HEK293 (cell line): ENCODE data around the gene MTMR1.

Experiments used
- KLF16 ChIP-seq: fragments of 450-650 bp; formaldehyde crosslinking; IDR thresholded peaks from 2 replicates; pipeline ENCODE4 v1.5.1; 2017; ENCODE audit warnings: missing biosample characterization, missing genetic modification characterization
- RBAK ChIP-seq: fragments of 450-650 bp; formaldehyde crosslinking; IDR thresholded peaks from 2 replicates; pipeline ENCODE4 v1.5.1; 2016; ENCODE audit warnings: missing biosample characterization, missing genetic modification characterization
- WT1 ChIP-seq: fragments of 450-650 bp; formaldehyde crosslinking; IDR thresholded peaks from 2 replicates; pipeline ENCODE4 v1.5.1; 2016; ENCODE audit warnings: missing biosample characterization, missing genetic modification characterization
- ZNF10 ChIP-seq: fragments of 450-650 bp; formaldehyde crosslinking; IDR thresholded peaks from 2 replicates; pipeline ENCODE4 v1.5.1; 2017; ENCODE audit warnings: missing biosample characterization, missing genetic modification characterization
- ZNF394 ChIP-seq: fragments of 450-650 bp; formaldehyde crosslinking; IDR thresholded peaks from 2 replicates; pipeline ENCODE4 v1.5.1; 2016; ENCODE audit warnings: missing biosample characterization, missing genetic modification characterization, mild to moderate bottlenecking, moderate library complexity, borderline replicate concordance
- ZNF791 ChIP-seq: fragments of 450-650 bp; formaldehyde crosslinking; IDR thresholded peaks from 2 replicates; pipeline ENCODE4 v1.5.1; 2016; ENCODE audit warnings: missing biosample characterization, missing genetic modification characterization
- ZNF830 ChIP-seq: fragments of 450-650 bp; IDR thresholded peaks from 2 replicates; pipeline ENCODE4 v1.5.0; 2018; ENCODE audit warnings: missing biosample characterization, missing genetic modification characterization, low read depth, mild to moderate bottlenecking, moderate library complexity
- TF ChIP-seq, protein P1 (sequence below): fragments of 450-650 bp; formaldehyde crosslinking; IDR thresholded peaks from 2 replicates; pipeline ENCODE4 v1.5.1; 2016; ENCODE audit warnings: missing biosample characterization, missing genetic modification characterization
- TF ChIP-seq, protein P2 (sequence below): IDR thresholded peaks from 2 replicates; pipeline ENCODE4 v1.6.1; 2011; ENCODE audit warnings: mild to moderate bottlenecking, low read depth, low read length, borderline replicate concordance
- TF ChIP-seq, protein P3 (sequence below): fragments of 450-650 bp; formaldehyde crosslinking; IDR thresholded peaks from 2 replicates; pipeline ENCODE4 v1.5.1; 2016; ENCODE audit warnings: missing biosample characterization, missing genetic modification characterization
- TF ChIP-seq, protein P4 (sequence below): fragments of 450-650 bp; formaldehyde crosslinking; IDR thresholded peaks from 2 replicates; pipeline ENCODE4 v1.5.1; 2017; ENCODE audit warnings: missing biosample characterization, missing genetic modification characterization

DNA sequence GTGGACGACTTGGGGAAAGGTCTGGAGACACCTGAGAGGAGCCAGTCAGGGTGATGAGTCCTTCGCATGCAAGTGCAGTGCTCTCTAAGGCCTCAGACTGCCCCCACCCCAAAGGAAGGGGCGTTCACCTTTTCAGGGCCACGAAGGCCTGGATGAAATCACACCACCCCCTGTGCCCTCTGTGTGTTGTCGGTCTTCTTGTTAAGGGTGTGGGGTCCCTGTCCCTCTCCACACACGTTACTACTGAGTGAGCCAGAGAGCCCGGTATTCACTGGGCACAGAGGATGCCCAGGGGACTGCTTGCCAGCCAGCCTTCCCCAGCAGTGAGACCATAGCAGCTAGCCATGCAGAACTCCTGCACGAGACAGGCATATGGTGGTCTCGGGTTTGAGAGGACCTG, 72.0 kb downstream of the MTMR1 start:
- no peak for TF ChIP-seq ZNF791
- TF ChIP-seq, protein P1, sequence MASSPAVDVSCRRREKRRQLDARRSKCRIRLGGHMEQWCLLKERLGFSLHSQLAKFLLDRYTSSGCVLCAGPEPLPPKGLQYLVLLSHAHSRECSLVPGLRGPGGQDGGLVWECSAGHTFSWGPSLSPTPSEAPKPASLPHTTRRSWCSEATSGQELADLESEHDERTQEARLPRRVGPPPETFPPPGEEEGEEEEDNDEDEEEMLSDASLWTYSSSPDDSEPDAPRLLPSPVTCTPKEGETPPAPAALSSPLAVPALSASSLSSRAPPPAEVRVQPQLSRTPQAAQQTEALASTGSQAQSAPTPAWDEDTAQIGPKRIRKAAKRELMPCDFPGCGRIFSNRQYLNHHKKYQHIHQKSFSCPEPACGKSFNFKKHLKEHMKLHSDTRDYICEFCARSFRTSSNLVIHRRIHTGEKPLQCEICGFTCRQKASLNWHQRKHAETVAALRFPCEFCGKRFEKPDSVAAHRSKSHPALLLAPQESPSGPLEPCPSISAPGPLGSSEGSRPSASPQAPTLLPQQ (tag by site-specific recombination), result no peak
- TF ChIP-seq WT1 (tag by site-specific recombination), result no peak
- TF ChIP-seq, protein P2, sequence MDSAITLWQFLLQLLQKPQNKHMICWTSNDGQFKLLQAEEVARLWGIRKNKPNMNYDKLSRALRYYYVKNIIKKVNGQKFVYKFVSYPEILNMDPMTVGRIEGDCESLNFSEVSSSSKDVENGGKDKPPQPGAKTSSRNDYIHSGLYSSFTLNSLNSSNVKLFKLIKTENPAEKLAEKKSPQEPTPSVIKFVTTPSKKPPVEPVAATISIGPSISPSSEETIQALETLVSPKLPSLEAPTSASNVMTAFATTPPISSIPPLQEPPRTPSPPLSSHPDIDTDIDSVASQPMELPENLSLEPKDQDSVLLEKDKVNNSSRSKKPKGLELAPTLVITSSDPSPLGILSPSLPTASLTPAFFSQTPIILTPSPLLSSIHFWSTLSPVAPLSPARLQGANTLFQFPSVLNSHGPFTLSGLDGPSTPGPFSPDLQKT, result no peak
- TF ChIP-seq, protein P3, sequence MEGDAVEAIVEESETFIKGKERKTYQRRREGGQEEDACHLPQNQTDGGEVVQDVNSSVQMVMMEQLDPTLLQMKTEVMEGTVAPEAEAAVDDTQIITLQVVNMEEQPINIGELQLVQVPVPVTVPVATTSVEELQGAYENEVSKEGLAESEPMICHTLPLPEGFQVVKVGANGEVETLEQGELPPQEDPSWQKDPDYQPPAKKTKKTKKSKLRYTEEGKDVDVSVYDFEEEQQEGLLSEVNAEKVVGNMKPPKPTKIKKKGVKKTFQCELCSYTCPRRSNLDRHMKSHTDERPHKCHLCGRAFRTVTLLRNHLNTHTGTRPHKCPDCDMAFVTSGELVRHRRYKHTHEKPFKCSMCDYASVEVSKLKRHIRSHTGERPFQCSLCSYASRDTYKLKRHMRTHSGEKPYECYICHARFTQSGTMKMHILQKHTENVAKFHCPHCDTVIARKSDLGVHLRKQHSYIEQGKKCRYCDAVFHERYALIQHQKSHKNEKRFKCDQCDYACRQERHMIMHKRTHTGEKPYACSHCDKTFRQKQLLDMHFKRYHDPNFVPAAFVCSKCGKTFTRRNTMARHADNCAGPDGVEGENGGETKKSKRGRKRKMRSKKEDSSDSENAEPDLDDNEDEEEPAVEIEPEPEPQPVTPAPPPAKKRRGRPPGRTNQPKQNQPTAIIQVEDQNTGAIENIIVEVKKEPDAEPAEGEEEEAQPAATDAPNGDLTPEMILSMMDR, result no peak
- TF ChIP-seq RBAK (tag by site-specific recombination), result no peak
- no peak for TF ChIP-seq ZNF394 (tag by site-specific recombination)
- no peak for TF ChIP-seq ZNF10 (tag by site-specific recombination)
- TF ChIP-seq ZNF830 (tag by site-specific recombination), result no peak
- no peak for TF ChIP-seq KLF16 (tag by site-specific recombination)
- TF ChIP-seq, protein P4, sequence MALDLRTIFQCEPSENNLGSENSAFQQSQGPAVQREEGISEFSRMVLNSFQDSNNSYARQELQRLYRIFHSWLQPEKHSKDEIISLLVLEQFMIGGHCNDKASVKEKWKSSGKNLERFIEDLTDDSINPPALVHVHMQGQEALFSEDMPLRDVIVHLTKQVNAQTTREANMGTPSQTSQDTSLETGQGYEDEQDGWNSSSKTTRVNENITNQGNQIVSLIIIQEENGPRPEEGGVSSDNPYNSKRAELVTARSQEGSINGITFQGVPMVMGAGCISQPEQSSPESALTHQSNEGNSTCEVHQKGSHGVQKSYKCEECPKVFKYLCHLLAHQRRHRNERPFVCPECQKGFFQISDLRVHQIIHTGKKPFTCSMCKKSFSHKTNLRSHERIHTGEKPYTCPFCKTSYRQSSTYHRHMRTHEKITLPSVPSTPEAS, result no peak
